WTC11 (cell line): ENCODE results near the gene TACR2. TPM values are rescaled to one million over a fixed set of nuclear protein-coding genes. Genes with fewer than 3 reads are reported as not detected.

ENCODE experiments used
- ATAC-seq: fragments of 200-7000 bp; cut with Tn5 transposase; 2 replicates; pipeline ENCODE4 v1.10.0; 2021; ENCODE audit warnings: mild to moderate bottlenecking, moderate library complexity
- CTCF ChIA-PET: fragments of 300-600 bp; sonication (Branson Sonifier 250); formaldehyde crosslinking; loops from one replicate; lab custom pipeline; 2021; ENCODE audit warnings: antibody characterized with exemption; lab: Charles Lee
- POLR2A ChIA-PET: fragments of 350-600 bp; sonication (Branson Sonifier 250); formaldehyde crosslinking; loops from one replicate; lab custom pipeline; 2021; ENCODE audit warnings: antibody characterized with exemption; lab: Charles Lee
- DNase-seq: peaks from one replicate; pipeline ENCODE4 v3.0.0; 2021; ENCODE audit warnings: low spot score
- H3K27ac Mint-ChIP-seq: 2 replicates; pipeline ENCODE4 v1.8.0; 2021; ENCODE audit warnings: mixed read lengths
- H3K27me3 Mint-ChIP-seq: 2 replicates; pipeline ENCODE4 v1.8.0; 2021; ENCODE audit warnings: low read depth, mild to moderate bottlenecking, moderate library complexity, mixed read lengths
- H3K36me3 Mint-ChIP-seq: 2 replicates; pipeline ENCODE4 v1.8.0; 2021; ENCODE audit warnings: mixed read lengths
- H3K4me1 Mint-ChIP-seq: 2 replicates; pipeline ENCODE4 v1.8.0; 2022; ENCODE audit warnings: mixed read lengths
- H3K4me3 Mint-ChIP-seq: 2 replicates; pipeline ENCODE4 v1.8.0; 2021; ENCODE audit warnings: mild to moderate bottlenecking, moderate library complexity, mixed read lengths
- H3K9me3 Mint-ChIP-seq: 2 replicates; pipeline ENCODE4 v1.8.0; 2021; ENCODE audit warnings: mixed read lengths
- ELF4 ChIP-seq: sonication (generic); formaldehyde crosslinking; IDR thresholded peaks from 2 replicates; pipeline ENCODE4 v1.8.1; 2022; ENCODE audit warnings: low read depth, mild to moderate bottlenecking, moderate library complexity, missing genetic modification reagents
- FOXP1 ChIP-seq: sonication (generic); formaldehyde crosslinking; IDR thresholded peaks from 2 replicates; pipeline ENCODE4 v1.8.0; 2022; ENCODE audit warnings: missing genetic modification reagents, mild to moderate bottlenecking, moderate library complexity, borderline replicate concordance
- KAT7 ChIP-seq: sonication (generic); formaldehyde crosslinking; IDR thresholded peaks from 2 replicates; pipeline ENCODE4 v1.8.1; 2023; ENCODE audit warnings: missing genetic modification reagents, mild to moderate bottlenecking, borderline replicate concordance
- MXD4 ChIP-seq: fragments of 250-450 bp; sonication (Bioruptor Pico); IDR thresholded peaks from 2 replicates; pipeline ENCODE4 v1.8.0; 2021; ENCODE audit warnings: mild to moderate bottlenecking, moderate library complexity, borderline replicate concordance
- ZNF423 ChIP-seq: fragments of 250-450 bp; sonication (Bioruptor Pico); IDR thresholded peaks from 2 replicates; pipeline ENCODE4 v2.1.2; 2022; ENCODE audit warnings: mild to moderate bottlenecking, moderate library complexity
- total RNA-seq: library from RNA; stranded (reverse); gene quantifications from 3 replicates; pipeline ENCODE4 v1.2.3, GENCODE V29; 2021
- TF ChIP-seq, protein P1 (sequence below): sonication (generic); formaldehyde crosslinking; IDR thresholded peaks from 2 replicates; pipeline ENCODE4 v1.8.1; 2023; ENCODE audit warnings: mild to moderate bottlenecking, missing genetic modification reagents, moderate library complexity
- TF ChIP-seq, protein P2 (sequence below): fragments of 250-450 bp; sonication (Bioruptor Pico); conservative IDR thresholded peaks from 2 replicates; pipeline ENCODE4 v1.9.0; 2021; ENCODE audit warnings: mild to moderate bottlenecking
- TF ChIP-seq, protein P3 (sequence below): fragments of 250-450 bp; sonication (Bioruptor Pico); IDR thresholded peaks from 2 replicates; pipeline ENCODE4 v1.9.0; 2021; ENCODE audit warnings: mild to moderate bottlenecking
- TF ChIP-seq, protein P4 (sequence below): sonication (generic); formaldehyde crosslinking; IDR thresholded peaks from 2 replicates; pipeline ENCODE4 v1.8.0; 2023; ENCODE audit warnings: missing genetic modification reagents, mild to moderate bottlenecking, borderline replicate concordance

The TACR2 gene
- total RNA-seq, 1 experiment from 2014 or later, result 0.20 TPM

DNA sequence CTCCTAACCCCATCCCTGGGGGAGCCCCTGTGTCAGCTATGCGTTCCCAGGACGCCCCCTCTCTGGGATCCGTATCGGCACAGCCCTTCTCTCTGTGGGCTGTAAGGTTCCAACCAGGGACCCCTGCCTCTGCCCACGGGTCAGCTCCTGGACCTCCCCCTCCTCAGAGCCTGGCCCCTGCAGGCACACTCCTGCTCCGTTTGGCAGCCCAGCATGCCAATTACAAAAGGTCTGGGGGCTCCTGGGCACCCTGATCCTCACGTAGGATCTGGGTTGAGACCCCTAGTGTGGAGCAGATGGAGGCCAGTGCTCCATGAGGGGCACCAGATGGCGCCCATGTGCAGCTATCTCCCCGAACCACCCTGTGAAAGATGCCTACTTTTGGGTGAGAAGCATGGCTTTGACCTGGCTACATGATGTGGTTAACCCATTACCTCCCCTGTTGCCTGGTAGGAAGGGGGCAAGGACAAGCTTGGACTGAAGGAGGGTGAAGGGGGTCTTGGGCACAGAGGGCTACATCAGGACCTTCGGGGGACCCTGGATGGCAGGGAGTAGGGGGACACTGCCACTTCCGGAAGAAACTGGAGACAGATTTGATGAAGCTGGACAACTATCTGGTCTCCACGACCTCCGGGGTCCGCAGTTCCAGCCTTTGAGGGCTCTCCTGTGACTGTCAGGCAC lies 9.0 kb downstream of the TACR2 start:
- DNase-seq, result no peak
- ChIA-PET POLR2A (interaction anchor here (0.9 to 2.1 kb wide), 3 partner anchors 18 to 175 kb away, joined by 3 to 7 read pairs (median 4); no protein-coding TSS in a partner anchor), CTCF (interaction anchor here (0.5 to 3.7 kb wide), 96 partner anchors 9 to 527 kb away, joined by 3 to 47 read pairs (median 4); partner anchors contain the start of genes DDX21, HK1, NEUROG3 and TACR2)
- Mint-ChIP-seq H3K36me3 (peaks cover 15% of the 10 kb centered on the region), H3K27me3 (peaks cover 7% of the 10 kb centered on the region), H3K4me3 (peak overlapping the region; percentile 16; the same call in 1 of the 2 replicates), H3K27ac (peak overlapping the region; percentile 32; the same call in 1 of the 2 replicates), H3K4me1 (peaks cover 40% of the 10 kb centered on the region)
- peak; percentile 19 for ATAC-seq
- TF ChIP-seq, protein P1, sequence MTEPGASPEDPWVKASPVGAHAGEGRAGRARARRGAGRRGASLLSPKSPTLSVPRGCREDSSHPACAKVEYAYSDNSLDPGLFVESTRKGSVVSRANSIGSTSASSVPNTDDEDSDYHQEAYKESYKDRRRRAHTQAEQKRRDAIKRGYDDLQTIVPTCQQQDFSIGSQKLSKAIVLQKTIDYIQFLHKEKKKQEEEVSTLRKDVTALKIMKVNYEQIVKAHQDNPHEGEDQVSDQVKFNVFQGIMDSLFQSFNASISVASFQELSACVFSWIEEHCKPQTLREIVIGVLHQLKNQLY (CRISPR knock-in tag), result no peak
- TF ChIP-seq, all 79 proteins: peak for 0
- no peaks in the 10 kb centered on the region for H3K9me3 Mint-ChIP-seq

DNA sequence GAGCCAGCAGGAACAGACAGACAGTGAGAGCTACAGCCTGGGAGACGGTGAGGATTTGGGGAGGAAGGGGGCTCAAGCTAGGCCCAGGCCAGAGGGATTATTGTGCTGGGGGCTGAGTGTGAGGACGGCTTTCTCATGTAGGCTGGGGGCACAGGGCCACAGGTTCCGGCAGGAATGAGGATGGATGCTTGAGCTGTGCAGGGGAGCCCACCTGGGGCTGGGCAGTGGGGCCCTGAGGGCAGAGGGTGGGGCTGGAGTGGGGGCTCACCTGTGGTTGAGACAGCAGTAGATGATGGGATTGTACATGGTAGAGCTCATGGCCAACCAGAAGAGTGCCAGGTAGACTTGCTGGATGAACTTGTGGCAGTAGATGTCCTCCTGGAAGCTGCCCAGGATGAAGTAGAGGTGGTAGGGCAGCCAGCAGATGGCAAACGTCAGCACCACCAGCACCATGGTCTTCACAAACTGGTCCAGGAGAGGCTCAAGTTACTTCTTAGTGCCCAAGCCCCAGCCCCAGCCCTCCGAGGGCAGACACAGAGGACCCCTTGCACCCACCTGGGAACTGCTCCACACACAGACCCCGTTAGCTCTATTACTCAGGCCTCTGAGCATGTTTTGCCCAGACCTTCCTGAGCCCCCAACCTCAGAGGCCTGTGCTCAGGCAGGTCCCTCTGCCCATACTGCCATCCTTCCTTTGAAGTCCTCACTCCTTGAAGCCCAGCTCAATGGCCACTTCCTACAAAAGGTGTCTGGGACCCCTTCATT lies 9.7 kb downstream of the TACR2 start:
- Mint-ChIP-seq H3K27ac (peak overlapping the region; percentile 68; the same call in 1 of the 2 replicates), H3K36me3 (peaks cover 19% of the 10 kb centered on the region), H3K4me1 (peaks cover 40% of the 10 kb centered on the region), H3K4me3 (no peak overlapping the region), H3K27me3 (peaks cover 7% of the 10 kb centered on the region), H3K9me3 (no peaks in the 10 kb centered on the region)
- POLR2A ChIA-PET, result interaction anchor here (0.9 to 2.1 kb wide), 4 partner anchors 17 to 175 kb away, joined by 3 to 7 read pairs (median 4); no protein-coding TSS in a partner anchor
- CTCF ChIA-PET, result interaction anchor here (0.5 to 3.7 kb wide), 45 partner anchors 9 to 528 kb away, joined by 3 to 47 read pairs (median 6); partner anchors contain the start of genes DDX21, HKDC1, NEUROG3 and TACR2
- TF ChIP-seq, protein P1 (CRISPR knock-in tag), result no peak
- TF ChIP-seq ELF4 (CRISPR knock-in tag) (no peak), KAT7 (no peak), ZNF423 (CRISPR knock-in tag) (no peak), MXD4 (CRISPR knock-in tag) (no peak), FOXP1 (CRISPR knock-in tag) (no peak)
- TF ChIP-seq, protein P2, sequence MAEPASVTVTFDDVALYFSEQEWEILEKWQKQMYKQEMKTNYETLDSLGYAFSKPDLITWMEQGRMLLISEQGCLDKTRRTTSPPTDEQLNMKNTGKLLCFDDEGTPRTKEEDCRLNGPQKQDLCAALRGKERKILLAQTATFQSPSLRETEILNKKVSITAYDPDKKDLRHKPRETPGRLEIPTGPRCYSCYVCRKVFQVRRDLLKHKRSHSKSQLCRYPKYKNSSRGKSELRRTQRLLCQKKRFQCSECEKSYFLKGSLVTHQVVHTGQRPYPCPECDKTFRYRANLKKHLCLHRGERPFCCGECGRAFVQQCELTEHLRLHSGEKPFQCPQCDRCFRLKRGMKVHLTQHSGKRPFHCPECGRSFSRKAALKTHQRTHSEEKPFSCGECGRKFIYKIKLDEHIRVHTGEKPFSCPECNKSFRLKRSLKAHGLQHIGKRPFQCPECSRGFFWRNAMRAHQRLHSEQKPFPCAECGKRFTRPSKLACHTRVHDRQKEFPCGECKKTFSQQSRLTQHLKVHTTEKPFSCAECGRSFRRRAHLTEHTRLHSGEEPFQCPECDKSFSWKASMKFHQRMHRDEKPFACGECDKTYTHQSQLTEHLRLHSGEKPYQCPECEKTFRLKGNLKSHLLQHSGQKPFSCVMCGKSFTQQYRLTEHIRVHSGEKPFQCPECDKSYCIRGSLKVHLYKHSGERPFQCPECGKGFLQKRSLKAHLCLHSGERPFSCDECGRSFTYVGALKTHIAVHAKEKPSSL (CRISPR knock-in tag), result no peak
- TF ChIP-seq, protein P3, sequence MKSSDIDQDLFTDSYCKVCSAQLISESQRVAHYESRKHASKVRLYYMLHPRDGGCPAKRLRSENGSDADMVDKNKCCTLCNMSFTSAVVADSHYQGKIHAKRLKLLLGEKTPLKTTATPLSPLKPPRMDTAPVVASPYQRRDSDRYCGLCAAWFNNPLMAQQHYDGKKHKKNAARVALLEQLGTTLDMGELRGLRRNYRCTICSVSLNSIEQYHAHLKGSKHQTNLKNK (CRISPR knock-in tag), result no peak
- TF ChIP-seq, protein P4, sequence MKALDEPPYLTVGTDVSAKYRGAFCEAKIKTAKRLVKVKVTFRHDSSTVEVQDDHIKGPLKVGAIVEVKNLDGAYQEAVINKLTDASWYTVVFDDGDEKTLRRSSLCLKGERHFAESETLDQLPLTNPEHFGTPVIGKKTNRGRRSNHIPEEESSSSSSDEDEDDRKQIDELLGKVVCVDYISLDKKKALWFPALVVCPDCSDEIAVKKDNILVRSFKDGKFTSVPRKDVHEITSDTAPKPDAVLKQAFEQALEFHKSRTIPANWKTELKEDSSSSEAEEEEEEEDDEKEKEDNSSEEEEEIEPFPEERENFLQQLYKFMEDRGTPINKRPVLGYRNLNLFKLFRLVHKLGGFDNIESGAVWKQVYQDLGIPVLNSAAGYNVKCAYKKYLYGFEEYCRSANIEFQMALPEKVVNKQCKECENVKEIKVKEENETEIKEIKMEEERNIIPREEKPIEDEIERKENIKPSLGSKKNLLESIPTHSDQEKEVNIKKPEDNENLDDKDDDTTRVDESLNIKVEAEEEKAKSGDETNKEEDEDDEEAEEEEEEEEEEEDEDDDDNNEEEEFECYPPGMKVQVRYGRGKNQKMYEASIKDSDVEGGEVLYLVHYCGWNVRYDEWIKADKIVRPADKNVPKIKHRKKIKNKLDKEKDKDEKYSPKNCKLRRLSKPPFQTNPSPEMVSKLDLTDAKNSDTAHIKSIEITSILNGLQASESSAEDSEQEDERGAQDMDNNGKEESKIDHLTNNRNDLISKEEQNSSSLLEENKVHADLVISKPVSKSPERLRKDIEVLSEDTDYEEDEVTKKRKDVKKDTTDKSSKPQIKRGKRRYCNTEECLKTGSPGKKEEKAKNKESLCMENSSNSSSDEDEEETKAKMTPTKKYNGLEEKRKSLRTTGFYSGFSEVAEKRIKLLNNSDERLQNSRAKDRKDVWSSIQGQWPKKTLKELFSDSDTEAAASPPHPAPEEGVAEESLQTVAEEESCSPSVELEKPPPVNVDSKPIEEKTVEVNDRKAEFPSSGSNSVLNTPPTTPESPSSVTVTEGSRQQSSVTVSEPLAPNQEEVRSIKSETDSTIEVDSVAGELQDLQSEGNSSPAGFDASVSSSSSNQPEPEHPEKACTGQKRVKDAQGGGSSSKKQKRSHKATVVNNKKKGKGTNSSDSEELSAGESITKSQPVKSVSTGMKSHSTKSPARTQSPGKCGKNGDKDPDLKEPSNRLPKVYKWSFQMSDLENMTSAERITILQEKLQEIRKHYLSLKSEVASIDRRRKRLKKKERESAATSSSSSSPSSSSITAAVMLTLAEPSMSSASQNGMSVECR (CRISPR knock-in tag), result no peak
- no peak for DNase-seq
- no peak for ATAC-seq
